Hepatic stellate cell (primary cell): Measurements from ENCODE around the gene KCTD12.

Experiments
- DNase-seq: peaks from one replicate; pipeline ENCODE4 v3.0.0; 2011; ENCODE audit warnings: low spot score

Gene KCTD12

DNA sequence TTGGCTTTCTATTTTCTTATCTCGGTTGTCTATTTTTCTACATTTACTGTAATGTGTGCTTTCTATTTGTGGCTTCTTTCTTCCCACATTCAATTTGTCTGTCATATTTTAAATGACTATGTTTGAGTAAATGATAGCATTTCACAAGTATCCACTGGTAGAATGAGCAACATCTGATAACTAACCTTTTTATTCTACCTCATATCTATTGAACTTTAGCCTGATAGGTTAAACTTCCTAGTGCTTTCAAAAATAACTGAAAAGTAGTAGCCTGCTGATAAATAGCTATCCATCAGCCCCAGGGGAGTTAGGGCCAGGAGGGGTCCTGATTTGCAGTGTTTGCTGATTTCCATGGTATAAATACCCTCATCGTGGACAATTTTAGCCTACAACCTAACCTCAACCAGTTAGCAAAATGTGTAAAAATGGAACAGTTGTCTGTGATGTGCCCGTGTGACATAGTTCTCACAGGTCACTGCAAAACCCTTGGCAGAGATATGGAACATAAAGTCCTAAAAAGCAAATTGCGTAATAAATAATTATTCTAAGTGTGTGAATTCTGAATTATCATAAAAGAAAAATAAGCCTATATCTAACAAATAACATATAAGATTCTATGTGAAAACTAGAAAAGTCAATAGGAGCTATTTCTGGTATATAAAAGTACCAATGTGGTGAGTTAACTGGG, 32.1 kb downstream of the KCTD12 start:
- no peak for DNase-seq

- DNase-seq: no peak
Measured at GRCh38 chr13:76853481-76853880, 32.7 kb downstream of the KCTD12 start.

DNA sequence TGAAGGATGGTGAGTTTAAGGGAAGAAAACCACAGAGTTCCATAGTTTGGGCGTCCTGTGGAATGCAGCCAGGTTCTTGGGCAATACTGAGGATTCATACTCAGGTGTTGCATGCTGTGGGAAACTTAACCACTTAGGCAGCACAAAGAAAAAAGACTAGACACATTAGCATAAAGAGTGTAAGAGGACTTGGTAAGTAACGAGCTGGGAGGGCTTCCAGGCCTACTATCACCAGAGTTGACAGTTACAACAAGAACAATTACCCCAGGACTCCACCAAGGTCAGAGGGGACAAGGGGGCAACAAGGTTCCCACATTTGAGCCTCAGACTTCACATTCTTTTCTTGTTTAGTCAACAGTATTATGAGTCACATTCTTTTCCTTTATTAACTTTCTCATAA, 33.2 kb downstream of the KCTD12 start:
- no peak for DNase-seq

DNA sequence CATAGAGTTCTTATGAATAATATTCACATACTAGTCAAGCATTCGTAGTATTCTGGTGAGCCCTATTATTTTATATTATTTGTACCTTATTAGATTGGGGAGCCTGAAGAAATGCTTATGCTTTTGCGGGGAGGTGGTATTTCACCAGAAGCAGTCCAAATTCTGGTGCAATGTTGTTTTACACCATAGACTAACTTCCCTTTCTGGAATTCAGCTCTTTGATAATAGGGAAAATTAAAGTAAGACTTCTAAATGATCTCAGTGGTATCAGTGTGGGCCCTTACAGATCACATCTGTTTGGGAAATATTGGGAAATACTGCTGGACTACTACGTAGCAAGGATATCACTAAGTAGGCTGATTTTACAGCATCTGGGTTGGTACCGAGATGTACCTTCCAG, 34.2 kb downstream of the KCTD12 start:
- no peak for DNase-seq

- DNase-seq: no peak
Measured at GRCh38 chr13:76849493-76849892, 36.7 kb downstream of the KCTD12 start.

- DNase-seq: no peak
Measured at GRCh38 chr13:76848596-76848995, 37.6 kb downstream of the KCTD12 start.

- no peak for DNase-seq
Measured at GRCh38 chr13:76846363-76846762, 39.8 kb downstream of the KCTD12 start.

- no peak for DNase-seq
Measured at GRCh38 chr13:76845865-76846264, 40.3 kb downstream of the KCTD12 start.

- no peak for DNase-seq
Measured at GRCh38 chr13:76845367-76845766, 40.8 kb downstream of the KCTD12 start.

DNA sequence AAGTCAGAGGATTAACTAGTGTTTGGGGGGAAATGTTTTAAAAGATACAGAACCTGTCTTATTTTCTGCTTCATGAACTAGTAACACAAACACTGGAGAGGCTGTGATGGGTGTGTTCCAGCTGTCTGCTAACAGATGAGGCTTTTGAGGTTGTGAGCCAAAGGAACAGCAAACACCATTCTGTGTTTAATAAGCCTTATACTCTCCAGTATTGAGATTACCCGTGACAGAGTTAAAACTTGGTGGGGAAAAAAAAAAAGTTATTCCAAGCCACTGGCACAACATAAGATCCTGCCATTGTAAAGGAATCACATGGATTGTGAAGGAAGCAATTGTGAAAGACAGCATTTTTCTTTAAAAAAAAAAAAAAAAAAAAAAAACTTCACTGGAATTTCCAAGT, 48.4 kb downstream of the KCTD12 start:
- DNase-seq: no peak

DNA sequence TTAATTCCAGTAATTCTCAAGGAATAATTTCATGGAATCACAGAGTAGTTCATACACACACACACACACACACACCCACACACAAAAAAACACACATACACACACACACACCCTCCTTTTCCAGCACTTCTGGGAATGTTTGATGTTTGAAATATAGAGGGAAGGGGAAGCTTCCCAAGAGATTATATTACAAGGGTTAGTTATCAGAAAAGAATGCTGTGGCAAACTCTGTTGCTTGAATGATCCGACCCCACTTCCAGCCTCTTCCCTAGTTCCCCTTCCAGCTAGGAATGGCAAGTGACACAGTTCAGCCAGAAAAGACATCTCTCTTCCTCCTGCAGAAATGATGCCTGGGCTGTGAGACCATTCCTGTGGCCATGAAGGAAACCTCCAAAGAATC, 49.9 kb downstream of the KCTD12 start:
- no peak for DNase-seq

DNA sequence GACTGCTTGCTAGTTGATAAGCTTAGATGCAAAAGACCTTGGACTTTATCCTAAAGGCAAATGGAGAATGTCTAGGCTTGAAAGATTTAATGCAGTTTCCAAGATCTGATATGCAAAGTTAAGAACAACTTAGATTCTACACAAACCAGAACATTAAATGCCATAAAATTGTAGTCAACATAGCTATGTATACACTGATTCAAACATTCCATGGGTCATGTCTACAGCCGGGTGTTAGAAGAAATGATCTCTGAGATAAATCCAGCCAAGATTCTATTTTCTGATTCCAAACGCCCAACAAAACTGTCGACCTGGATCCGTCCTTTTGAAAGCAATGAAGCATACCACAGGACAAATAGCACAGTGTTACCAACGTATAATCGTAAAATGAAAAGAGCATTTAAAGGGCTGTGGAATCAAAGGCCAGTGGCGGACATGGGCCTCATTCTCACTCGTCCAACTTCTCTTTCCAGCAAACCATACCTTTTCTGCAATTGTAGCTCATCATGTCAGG, 52.7 kb downstream of the KCTD12 start:
- DNase-seq: no peak

DNA sequence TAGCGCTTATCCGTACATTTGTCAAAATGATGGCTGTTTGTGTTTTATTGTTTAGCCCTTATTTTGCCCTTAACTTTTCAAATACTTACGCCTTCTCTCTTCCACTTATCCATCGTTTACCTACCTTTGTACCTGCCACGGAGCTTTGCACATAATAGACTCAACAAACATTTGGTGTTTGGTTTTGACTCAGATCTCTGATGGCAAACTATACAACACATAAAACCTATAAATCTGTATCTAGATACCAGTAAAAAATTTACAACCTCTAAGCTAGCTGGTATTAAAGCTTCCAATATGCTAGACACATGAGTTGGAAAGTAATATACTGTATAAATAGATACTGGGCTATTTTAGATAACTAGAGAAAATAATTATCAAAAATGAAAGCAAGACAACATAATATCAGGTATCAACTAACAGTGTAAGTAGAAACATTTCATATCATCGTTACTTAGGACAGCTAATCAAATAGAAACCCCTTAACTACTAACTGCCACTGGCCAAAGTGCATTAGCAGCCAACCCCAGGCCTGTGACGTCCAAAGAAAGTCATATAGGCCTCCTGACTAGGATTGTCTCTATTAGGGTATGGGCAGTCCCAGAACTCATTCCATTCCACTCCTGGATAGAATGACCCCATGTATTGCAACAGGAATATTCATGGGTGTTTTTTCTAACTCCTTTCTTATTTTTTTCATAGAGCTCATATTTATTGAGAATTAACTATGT, 53.8 kb downstream of the KCTD12 start:
- no peak for DNase-seq

- no peak for DNase-seq
Measured at GRCh38 chr13:76830805-76831204, 55.4 kb downstream of the KCTD12 start.
